ENCODE results near the gene ATP1A1.

ATP1A1 gene

GRCh38 chr1:116446686-116447085 lies 73.6 kb downstream of the ATP1A1 start (continued):
- TF ChIP-seq ZNF501 (tag by site-specific recombination; IDR thresholded peaks at IDR 0.05) (no peak), ZNF23 (tag by site-specific recombination; IDR thresholded peaks at IDR 0.05; ENCODE audit: borderline replicate concordance) (no peak), ZSCAN16 (tag by site-specific recombination; IDR thresholded peaks at IDR 0.05) (no peak), ZNF292 (tag by site-specific recombination; IDR thresholded peaks at IDR 0.05; ENCODE audit: borderline replicate concordance, low read depth) (no peak), ZNF549 (tag by site-specific recombination; IDR thresholded peaks at IDR 0.05) (no peak), ZNF785 (tag by site-specific recombination; IDR thresholded peaks at IDR 0.05) (no peak)

- TF ChIP-seq ZEB2 (tag by site-specific recombination; IDR thresholded peaks at IDR 0.05) (0 out of 2 replicates have a peak, but pooled peaks have one; percentile 30), TSHZ1 (tag by site-specific recombination; IDR thresholded peaks at IDR 0.05; ENCODE audit: borderline replicate concordance) (no peak), GLIS1 (tag by site-specific recombination; IDR thresholded peaks at IDR 0.05) (peak; percentile 98), OSR2 (tag by site-specific recombination; IDR thresholded peaks at IDR 0.05) (peak; percentile 88), ZIC2 (tag by site-specific recombination; IDR thresholded peaks at IDR 0.05) (peak; percentile 90), ZBTB17 (tag by site-specific recombination; IDR thresholded peaks at IDR 0.05) (peak; percentile 51)
- H3K27ac ChIP-seq (ENCODE audit: extremely low read depth, low read depth, low read length): no peak overlapping the region
- ChIA-PET CTCF (interaction anchor here (0.6 to 3.9 kb wide), 4 partner anchors 14 to 844 kb away, joined by 3 to 17 read pairs (median 3); no protein-coding TSS in a partner anchor), POLR2A (interaction anchor here (0.6 kb wide), 1 partner anchor 38 kb away, joined by 3 read pairs; no protein-coding TSS in a partner anchor)
- no peaks in the 10 kb centered on the region for H3K36me3 ChIP-seq (ENCODE audit: control insufficient read depth in 2 of 2, insufficient read depth in 1 of 2, low read length in 2 of 2)
- H3K4me1 ChIP-seq (ENCODE audit: control insufficient read depth, insufficient read depth, low read length): peaks cover 3% of the 10 kb centered on the region; the same call in 1 of the 2 replicates
- H3K4me3 ChIP-seq (ENCODE audit: low read depth, low read length): no peak overlapping the region
- no peaks in the 10 kb centered on the region for H3K9me3 ChIP-seq (ENCODE audit: control insufficient read depth, insufficient read depth, low read depth, low read length)
Measured at GRCh38 chr1:116448785-116449385, 75.8 kb downstream of the ATP1A1 start.

- Histone ChIP-seq H3K9me3 (ENCODE audit: control insufficient read depth, insufficient read depth, low read depth, low read length) (no peaks in the 10 kb centered on the region), H3K4me1 (ENCODE audit: control insufficient read depth, insufficient read depth, low read length) (peaks cover 3% of the 10 kb centered on the region; the same call in 1 of the 2 replicates), H3K4me3 (ENCODE audit: low read depth, low read length) (no peak overlapping the region), H3K36me3 (ENCODE audit: control insufficient read depth in 2 of 2, insufficient read depth in 1 of 2, low read length in 2 of 2) (no peaks in the 10 kb centered on the region), H3K27ac (ENCODE audit: extremely low read depth, low read depth, low read length) (no peak overlapping the region)
- ChIA-PET CTCF (interaction anchor here (0.6 to 3.9 kb wide), 3 partner anchors 14 to 843 kb away, joined by 3 to 17 read pairs (median 3); no protein-coding TSS in a partner anchor), POLR2A (interaction anchor here (0.6 kb wide), 1 partner anchor 39 kb away, joined by 3 read pairs; no protein-coding TSS in a partner anchor)
- no peak for TF ChIP-seq ZNF10 (tag by site-specific recombination; IDR thresholded peaks at IDR 0.05)
- TF ChIP-seq ZNF843 (tag by site-specific recombination; IDR thresholded peaks at IDR 0.05): no peak
- TF ChIP-seq ZNF777 (tag by site-specific recombination; IDR thresholded peaks at IDR 0.05; ENCODE audit: borderline replicate concordance): no peak
- TF ChIP-seq SALL2 (tag by site-specific recombination; IDR thresholded peaks at IDR 0.05; ENCODE audit: borderline replicate concordance): no peak
- no peak for TF ChIP-seq ZNF114 (tag by site-specific recombination; IDR thresholded peaks at IDR 0.05)
- TF ChIP-seq ZNF26 (tag by site-specific recombination; IDR thresholded peaks at IDR 0.05): no peak
- TF ChIP-seq ZBTB20 (tag by site-specific recombination; IDR thresholded peaks at IDR 0.05): no peak
- TF ChIP-seq ZNF132 (tag by site-specific recombination; IDR thresholded peaks at IDR 0.05; ENCODE audit: borderline replicate concordance): no peak
Measured at GRCh38 chr1:116449578-116449977, 76.5 kb downstream of the ATP1A1 start.
